Measurements from ENCODE around the gene MCRIP2.

The MCRIP2 gene

DNA sequence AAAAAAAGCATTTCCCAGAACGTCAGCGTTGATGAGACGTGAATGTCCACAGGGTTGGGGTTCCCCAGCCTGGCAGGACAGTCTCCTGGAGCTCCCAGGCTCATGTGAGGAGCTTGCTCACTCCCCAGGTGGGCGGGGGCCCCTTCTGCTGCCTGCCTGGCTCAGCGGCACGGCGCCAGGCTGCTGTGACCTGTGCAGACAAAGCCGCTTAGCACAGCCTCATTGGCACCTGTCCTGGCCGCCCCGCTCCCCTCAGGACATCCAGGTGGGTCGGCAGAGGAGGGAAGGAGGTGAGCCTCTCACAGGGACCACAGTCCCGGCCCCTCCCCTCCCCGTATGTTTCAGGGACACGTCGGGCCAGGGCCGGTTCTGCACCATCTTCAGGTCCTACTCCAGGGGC, 23.8 kb upstream of the MCRIP2 start:
- no peak for DNase-seq

DNA sequence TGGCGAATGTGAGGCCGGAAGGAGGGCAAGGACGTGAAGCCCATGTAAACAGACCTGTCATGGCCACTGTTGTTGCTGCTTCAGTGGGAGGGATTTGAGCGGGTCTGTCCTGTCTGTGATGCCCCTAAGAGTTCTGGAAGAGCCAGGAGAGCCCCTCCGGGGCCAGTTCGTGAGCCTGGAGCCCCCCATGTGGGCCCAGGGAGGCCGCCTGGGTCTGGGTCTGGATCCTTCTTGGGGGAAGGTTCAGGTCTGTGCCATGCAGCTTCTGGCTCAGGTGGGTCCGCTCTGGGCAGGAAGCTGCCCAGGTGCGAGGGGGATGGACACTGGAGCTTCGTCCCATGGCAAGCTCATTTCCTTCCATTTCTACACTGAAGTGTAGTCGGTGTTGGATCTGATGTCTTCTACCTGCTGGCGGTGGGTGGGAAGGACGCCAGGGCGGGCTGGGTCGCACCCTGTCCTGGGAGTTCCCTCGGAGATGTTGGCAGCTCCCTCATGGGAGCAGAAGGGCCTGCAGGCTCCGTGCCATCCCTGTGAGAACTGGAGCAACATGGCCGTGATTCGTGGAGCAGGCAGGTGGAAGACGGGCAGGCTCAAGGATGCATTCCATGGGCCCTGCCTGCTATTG, 22.0 kb upstream of the MCRIP2 start:
- no peak for DNase-seq

DNA sequence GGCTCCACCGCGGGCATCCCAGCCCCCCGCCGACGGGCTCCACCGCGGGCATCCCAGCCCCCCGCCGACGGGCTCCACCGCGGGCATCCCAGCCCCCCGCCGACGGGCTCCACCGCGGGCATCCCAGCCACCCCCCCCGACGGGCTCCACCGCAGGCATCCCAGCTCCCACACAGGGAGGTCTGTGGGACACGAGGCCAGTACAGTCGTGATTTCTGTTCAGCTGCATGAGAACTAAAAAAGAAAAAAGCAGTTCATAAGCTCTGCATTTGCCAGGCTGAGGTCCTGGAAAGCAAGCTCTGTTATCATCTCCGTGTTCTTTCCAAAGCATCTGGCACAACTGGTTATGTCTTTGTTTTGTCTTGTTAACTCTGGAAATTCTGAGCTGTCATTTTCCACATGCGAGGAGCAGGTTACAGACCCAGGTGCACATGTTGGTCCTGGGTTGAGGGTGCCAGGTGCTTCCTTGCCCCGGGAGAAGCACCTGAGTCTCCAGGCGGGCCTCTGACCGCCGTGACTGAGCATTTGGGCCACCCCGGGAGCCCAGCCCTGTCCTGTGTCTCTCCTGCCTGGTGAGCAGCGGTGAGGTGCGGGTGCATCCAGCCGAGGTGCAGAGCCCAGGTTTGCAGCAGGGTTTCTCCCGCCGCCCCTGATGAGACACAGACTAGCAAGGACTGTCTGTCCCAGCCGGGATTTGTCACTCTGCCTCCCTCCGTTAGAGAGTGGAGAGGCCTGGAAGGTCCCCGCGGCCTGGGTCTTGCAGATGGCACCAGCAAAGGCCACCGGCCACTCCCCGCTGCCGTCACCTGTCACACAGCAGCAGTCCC, 20.7 kb upstream of the MCRIP2 start:
- DNase-seq: no peak

DNA sequence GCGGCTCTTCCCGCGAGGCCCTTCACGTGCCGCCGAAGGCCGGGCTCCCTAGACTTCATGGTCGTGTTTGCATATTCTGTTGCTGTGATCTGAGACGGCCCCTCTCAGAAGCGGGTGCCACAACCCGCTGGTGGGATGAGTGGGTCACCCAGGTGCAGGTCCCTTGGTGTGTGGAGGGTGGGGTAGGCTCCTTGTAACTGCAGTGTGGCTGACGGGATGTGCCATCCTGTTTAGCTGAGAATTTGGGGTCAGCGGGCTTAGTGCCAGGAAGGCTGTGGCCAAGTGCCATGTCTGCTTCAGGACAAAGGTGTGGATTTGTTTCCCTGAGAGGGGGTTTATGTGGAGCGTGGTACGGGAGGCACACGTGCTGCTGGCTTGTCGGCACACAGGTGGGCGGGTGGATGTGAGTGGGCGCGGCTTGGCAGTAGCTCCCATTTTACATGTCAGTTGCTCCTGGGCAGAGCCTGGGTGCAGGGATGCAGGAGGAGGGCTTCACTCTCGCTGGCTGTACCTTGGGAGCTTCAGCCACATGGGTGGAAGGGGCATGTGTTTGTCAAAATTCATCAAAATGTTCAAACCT, 20.0 kb upstream of the MCRIP2 start:
- peak; percentile 40 for DNase-seq

DNA sequence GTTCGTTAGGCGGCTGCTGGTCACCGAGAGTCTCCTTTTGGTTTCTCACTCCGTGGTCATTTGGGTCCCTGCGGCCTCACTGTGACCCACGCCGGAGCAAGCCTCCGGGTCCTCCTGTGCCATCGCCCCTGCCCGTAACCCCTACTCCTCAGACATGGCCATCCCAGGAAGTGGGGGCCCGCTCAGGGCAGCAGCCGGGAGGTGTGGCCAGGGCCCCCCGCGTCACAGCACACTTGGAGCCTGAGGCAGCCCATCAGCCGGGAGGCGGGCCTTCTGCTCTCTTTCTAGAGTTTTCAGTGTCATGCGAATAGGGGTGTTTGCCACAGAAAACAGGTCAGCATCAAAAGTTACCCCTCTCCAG, 18.7 kb upstream of the MCRIP2 start:
- no peak for DNase-seq

DNA sequence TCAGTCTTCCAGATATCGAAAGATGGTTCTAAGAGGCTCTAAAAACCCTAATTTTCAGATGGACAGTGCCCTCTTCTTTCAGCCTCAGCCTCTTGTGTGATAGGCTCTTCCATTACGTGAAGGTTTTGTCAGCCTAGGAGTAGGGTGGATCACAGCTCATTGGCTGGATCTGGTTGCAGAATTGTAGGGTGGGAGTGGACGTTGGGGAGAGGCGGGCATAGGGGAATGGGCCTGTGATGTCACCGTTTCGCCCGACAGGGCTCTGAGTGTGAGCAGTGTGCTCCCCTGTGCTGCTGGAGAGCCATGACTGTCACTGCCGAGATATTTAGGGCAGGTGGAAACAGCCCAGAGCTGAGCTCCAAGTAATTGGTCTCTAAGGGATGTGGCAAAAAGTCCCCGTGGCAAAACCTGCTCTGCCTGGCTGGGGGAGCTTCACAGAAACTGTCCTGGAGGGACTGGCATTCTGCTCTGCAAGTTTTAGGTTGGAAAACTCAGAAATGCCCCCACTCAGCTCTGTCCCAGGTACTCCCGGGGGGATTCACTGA, 17.0 kb upstream of the MCRIP2 start:
- DNase-seq: no peak

DNA sequence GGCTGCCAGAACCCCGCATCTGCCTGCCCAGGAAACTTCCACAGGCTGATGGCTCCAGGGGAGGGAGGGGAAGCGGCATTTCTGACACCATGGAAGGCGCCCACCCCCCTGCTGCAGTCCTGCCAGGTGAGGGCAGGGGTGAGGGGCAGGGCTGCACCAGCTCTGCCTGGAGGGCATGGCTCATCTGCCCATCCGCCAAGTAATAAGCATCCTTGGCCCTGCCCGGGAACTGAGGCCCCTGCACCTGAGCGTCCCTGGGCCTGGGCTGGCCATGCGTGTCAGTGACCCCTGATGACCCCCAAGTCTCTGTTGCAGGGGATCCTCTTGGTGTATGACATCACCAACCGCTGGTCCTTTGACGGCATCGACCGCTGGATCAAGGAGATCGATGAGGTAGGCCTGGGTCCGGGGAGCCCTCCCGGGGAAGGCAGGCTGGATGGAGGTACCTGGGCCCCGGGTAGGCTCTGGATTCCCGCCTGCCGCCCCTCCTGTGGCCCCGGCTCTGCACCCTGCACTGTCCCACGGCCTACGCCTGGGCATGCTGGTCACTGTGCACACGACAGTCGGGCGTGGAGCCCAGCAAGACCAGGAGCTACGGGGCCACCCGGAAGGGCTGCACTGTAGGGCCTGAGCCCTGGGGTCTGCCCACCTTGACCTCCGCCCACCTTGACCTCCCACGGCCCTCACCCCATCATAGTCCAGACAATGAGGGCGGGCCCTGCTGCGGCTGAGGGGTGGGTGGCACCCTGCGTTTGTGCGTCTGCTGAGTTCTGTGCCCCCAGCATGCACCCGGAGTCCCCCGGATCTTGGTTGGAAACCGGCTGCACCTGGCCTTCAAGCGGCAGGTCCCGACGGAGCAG, 16.3 kb upstream of the MCRIP2 start:
- DNase-seq: no peak

DNA sequence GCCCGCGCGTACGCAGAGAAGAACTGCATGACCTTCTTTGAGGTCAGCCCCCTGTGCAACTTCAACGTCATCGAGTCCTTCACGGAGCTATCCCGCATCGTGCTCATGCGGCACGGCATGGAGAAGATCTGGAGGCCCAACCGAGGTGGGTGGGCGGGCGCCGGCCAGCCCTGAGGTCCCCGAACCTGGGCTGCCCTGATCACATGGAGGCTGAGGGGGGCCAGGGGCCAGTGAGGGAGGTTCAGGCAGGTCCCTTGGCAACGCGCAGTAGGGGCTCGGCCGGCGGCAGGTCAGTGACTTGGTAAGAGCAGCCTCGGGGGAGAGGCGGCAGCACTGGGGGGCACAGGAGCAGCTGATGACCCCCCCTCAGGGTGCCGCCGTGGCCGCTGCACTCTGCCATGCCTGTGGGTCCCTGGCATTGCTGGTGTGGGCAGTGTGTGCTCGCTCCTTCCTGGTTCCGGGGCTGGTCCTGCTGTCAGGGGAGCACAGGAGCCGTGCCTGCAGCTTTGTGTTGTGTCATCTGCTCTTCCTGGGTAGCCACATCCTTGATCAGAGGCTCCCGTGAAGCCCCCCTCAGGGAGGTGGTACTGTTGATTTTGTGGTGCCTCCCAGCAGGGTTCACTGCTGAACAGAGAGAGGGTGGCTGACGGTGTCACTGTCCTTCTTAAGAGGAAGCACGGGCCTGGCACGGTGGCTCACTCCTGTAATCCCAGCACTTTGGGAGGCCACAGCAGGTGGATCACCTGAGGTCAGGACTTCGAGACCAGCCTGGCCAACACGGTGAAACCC, 15.5 kb upstream of the MCRIP2 start:
- DNase-seq: no peak

DNA sequence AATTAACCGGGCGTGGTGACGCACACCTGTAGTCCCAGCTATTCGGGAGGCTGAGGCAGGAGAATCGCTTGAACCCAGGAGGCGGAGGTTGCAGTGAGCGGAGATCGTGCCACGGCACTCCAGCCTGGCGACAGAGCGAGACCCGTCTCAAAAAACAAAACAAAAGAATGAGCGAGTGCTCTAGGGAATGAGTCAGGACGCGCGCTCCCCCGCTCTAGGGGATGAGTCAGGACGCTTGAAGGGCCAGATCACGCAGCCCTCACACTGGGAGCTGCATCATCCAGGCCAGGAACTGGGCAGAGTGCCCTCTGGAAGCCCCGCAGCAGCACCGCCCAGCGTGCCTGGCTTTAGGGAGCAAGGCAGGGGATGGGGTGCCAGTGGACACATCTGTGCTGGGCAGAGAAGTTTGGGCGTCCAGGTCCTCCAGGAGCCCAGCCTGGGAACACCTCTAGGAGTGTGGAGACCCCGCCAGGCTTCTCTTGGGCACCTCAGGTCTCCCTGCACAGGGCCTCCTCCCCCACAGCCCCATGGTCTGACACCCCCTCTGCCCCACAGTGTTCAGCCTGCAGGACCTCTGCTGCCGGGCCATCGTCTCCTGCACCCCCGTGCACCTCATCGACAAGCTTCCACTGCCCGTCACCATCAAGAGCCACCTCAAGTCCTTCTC, 14.7 kb upstream of the MCRIP2 start:
- no peak for DNase-seq

DNA sequence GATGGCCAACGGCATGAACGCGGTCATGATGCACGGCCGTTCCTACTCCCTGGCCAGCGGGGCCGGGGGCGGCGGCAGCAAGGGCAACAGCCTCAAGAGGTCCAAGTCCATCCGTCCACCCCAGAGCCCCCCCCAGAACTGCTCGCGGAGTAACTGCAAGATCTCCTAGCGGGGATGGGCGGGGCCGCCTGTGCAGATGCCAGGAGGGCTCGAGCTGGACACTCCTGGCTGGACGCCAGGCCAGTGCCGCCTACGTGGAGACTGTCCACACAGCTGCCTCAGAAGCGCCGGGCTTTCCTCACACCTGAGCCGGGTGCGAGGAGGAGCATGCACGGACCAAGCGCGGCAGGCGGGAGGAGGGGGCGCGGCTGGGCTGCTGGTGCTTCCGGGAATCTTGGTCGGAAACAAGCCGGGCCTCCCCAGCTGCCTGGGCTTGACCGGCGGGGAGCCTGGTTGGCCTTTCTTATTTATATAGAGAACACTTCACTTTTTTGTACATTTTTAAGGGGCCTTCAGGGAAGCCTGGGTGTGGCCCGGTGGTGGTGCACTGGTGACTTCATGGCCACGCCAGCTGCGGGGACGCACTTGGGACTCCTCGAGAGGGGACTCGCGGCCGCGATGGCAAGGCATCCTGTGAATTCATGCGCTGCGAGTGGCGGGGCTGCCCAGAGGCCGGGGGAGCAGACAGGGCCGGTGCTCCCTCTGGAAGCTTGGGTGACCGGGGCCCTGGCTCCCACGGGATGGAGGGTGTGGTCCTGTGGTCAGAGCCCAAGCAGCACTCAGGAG, 14.0 kb upstream of the MCRIP2 start:
- DNase-seq: no peak

DNA sequence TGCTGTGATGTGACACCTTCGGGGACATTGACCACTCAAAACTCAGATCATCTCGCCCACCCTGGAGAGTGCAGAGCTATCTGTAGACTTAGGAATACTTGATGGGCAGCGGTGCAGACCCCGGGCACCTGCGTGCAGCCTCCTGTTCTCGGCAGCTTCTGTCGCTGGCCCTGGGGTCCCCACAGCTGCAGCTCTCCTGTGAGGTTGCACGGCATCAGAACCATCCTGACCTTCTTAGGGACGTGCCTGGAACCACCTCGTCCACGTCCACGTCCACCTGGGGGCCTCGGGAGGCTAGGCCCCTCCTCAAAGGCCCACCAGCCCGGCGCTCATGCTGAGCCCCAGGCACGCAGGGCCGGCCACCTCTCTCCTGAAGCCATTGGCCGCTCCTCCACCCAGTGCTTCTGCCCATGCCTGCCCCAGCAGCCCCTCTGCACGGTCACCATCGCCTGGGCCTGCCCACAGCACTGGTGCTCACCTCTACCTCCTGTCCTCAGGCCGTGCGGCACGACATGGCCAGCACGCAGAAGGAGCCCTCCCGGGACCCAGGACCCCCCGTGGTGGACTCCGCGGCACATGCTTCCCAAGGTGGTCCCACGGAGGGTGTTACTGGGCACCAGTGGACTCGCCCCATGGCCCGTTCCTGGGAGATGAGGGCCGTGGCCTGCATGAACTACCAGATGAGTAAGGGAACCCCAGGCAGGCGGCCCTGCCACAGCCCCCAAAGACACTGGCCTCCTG, 13.1 kb upstream of the MCRIP2 start:
- DNase-seq: no peak

DNA sequence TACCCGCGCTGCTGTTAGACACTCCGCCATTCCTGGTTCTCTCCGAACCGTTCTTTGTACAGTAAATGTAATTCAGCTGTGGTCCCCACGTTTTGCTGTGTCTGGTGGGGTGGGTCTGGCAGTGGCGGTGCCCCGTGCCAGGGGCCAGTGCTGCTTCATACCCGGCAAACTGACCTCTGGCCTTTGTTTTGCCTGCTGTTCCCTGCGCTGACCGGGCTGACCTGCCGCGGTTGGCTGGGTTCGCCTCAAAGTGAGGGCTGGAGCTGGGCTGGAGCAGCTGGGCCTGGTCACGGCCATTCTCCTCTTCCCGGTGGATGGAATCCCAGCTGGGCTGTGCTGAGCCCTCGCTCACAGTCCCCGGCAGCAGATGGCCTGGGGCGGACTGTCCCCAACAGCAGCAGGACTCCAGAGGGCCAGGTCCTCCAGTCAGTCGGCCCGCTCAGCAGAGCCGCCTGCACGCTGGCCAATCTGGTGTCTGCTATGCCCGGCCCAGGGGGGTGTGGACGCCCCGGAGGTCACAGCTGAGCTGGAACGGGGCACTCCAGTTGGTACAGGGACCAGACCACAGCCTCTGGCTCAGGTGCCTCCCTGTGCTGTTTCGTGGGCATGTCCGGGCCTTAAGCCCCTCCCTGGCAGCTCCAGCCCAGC, 12.3 kb upstream of the MCRIP2 start:
- DNase-seq: no peak

DNA sequence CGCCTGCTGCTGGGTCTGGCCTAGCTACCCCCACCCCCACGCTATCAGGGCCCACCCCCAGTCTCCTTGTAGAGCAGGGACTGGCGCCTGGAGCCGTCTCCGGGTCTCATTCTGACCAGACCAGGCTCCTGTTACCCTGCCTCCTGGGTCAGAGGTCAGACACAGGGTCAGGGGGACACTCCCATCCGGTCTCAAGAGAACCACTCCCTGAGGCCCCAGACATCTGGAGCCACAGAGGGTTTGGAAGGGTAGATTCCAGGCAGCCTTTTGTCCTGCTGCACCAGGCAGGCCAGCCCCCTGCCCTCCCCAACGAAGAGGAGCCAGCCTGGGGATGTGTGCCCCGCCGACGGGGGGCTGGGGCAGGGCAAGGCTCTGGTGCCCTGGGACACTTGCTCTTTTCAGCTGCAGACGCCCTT, 11.8 kb upstream of the MCRIP2 start:
- no peak for DNase-seq

DNA sequence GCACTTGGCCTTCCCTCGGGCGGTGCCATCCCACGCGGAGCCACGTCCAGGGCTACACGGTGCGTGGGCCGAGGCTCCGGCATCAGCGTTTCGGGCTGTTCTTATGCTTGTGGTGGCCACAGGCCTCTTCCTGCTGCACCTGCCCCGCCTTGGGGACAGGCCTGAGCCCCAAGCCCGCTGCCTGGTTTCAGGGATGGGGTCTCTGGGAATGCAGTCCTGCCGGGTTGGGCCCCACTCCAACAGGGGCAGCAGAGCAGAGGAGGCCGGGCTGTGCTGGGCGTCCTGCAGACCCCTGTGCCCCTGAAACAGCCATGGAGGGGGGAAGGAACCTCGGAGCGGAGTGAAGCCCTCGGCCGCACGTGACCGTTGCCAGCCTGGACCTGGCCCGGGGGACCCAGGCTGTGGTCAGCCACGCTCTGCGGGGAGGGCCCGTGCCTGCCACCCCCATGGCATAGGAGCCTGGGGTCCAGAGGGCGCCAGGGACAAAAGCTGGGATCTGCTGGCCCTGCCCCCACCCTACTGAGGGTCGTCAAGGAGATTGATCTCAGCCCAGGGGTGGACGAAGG, 11.3 kb upstream of the MCRIP2 start:
- no peak for DNase-seq

DNA sequence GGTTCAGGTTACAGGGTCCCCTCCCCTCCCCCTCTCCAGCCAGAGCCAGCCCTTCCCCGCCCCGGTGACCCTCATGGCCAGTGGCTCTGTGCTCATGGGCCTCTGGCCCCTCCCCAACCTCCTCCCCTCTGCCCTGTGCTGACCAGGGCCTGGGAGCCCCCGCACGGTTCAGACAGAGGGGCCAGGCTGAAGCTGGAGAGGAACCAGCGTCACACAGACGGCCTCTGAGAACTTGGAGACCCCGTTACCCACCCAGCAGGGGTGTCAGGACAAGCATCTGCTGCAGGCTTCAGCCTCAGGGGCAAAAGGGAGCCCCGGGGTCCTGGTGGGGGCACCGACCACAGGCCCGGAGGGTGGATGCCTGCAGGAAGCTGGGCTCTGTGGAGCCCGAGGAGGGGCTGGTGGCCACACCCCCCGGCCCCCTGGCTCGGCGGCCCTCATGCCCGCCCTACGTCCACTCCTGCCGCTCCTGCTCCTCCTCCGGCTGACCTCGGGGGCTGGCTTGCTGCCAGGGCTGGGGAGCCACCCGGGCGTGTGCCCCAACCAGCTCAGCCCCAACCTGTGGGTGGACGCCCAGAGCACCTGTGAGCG, 10.7 kb upstream of the MCRIP2 start, which contains the start of gene WFIKKN1:
Gene WFIKKN1 (plus strand): TSS at position 171 of the 591 bp plus-strand sequence. CDS start 269 bp downstream, at position 440.
- DNase-seq: no peak

DNA sequence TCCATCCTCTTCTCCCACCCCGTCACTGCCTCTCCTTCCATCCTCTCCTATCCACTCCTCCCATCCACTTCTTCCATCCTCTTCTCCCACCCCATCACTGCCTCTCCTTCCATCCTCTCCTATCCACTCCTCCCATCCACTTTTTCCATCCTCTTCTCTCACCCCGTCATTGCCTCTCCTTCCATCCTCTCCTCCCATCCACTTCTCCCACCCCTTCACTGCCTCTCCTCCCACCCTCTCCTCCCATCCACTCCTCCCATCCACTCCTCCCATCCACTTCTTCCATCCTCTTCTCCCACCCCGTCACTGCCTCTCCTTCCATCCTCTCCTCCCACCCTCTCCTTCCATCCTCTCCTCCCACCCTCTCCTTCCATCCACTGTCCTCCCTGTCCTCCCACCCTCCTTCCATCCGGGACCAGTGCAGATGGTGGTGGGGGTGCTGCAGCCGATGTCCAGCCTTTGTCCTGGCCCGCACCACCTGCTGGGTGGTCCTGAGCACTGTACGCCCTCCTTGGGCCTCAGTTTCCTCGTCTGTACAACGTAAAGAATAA, 9.7 kb upstream of the MCRIP2 start:
- DNase-seq: no peak

DNA sequence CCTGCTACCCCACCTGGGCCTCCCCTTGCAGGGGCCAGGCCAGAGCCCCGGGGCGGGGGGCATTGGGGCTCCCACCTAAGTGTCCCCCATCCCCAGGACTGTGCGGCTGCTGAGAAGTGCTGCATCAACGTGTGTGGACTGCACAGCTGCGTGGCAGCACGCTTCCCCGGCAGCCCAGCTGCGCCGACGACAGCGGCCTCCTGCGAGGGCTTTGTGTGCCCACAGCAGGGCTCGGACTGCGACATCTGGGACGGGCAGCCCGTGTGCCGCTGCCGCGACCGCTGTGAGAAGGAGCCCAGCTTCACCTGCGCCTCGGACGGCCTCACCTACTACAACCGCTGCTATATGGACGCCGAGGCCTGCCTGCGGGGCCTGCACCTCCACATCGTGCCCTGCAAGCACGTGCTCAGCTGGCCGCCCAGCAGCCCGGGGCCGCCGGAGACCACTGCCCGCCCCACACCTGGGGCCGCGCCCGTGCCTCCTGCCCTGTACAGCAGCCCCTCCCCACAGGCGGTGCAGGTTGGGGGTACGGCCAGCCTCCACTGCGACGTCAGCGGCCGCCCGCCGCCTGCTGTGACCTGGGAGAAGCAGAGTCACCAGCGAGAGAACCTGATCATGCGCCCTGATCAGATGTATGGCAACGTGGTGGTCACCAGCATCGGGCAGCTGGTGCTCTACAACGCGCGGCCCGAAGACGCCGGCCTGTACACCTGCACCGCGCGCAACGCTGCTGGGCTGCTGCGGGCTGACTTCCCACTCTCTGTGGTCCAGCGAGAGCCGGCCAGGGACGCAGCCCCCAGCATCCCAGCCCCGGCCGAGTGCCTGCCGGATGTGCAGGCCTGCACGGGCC, 8.9 kb upstream of the MCRIP2 start:
- no peak for DNase-seq

Data from NCI-H1092 (cell line).